ENCODE measurements around the gene CNIH2. TPM values are rescaled to one million over a fixed set of nuclear protein-coding genes. Genes with fewer than 3 reads are reported as not detected.

Gene CNIH2
- total and polyA plus RNA-seq, 2 of the 8 experiments (the other 6 are each of a cell fraction or from before 2014, with no cell fraction given) = 12.5 to 15.8 TPM

DNA sequence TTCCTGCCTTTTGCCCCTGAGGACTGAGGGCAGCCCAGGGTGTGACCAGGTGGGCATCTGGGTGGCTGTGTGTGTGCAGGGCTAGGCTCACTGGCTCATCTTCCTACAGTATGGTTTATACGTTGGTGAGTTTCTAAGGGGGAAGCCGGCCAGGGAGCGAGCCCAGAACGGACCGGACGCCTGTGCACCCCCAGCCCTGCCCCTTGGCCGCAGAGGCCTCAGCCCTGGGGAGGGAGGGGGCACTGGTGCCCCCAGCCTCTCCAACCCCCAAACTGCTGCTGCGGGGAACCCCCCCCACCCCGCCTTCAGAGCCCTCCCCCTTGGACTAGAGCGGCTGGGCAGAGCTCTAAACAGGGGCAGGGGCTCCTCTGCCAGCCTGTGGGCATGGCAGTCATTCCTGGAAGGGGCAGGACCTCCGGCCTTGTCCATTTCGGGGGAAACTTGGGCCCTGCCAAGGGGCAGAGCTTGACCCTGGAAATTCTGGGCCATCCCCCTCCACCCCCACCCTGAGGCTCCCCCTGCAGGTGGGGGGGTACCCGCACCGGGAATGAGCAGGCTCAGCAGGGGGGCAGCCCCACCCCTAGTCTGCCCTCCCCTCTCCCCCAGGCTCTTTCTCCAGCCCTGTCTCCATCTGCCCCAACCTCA is 5.6 kb downstream of the CNIH2 start:
- no peak overlapping the region for H2BK20ac ChIP-seq (ENCODE audit: low read length)
- H4K91ac ChIP-seq (replicated peaks; ENCODE audit: insufficient read length, low read length) = no peak overlapping the region
- H2BK5ac ChIP-seq (ENCODE audit: low read depth, low read length) = no peak overlapping the region
- no peak overlapping the region for H3K56ac ChIP-seq (replicated peaks; ENCODE audit: insufficient read length, low read depth, low read length)
- H2BK12ac ChIP-seq (ENCODE audit: low read depth, low read length) = no peak overlapping the region
- H3K79me1 ChIP-seq (ENCODE audit: low read depth, low read length) = peaks cover 5% of the 10 kb centered on the region
- no peak overlapping the region for H3K4me3 ChIP-seq (ENCODE audit: extremely low read depth in 1 of 4, insufficient read depth in 2 of 4, low read depth in 3 of 4, low read length in 4 of 4)
- no peaks in the 10 kb centered on the region for H3K9me3 ChIP-seq (ENCODE audit: insufficient read depth in 2 of 2, low read depth in 1 of 2, low read length in 1 of 2)
- H3K4me1 ChIP-seq (replicated peaks in 1 of 4; ENCODE audit: control insufficient read depth in 3 of 4, insufficient read depth in 4 of 4, low read length in 3 of 4) = peaks cover 0 to 21% (median 16%) of the 10 kb centered on the region in 4 experiments; a peak in 5 of 7 replicates
- peaks cover 0 to 4% (median under 1%) of the 10 kb centered on the region in 4 experiments; a peak in 2 of 7 replicates for H3K27me3 ChIP-seq (replicated peaks in 1 of 4; ENCODE audit: control insufficient read depth in 3 of 4, extremely low read depth in 1 of 4, insufficient read depth in 3 of 4, low read length in 3 of 4)
- no peak overlapping the region for H2AK5ac ChIP-seq (ENCODE audit: low read depth, low read length)
- CTCF ChIA-PET (ENCODE audit: partially characterized antibody) = interaction anchor here (0.5 to 5.2 kb wide), 18 partner anchors 7 to 697 kb away, joined by 3 to 48 read pairs (median 4); partner anchors contain the start of genes MRPL11, RAB1B, RIN1 and TMEM151A
- no peak overlapping the region for H3K14ac ChIP-seq (ENCODE audit: insufficient read length)
- FAIRE-seq = no peak
- TF ChIP-seq HDAC2 (IDR thresholded peaks at IDR 0.05; ENCODE audit: borderline replicate concordance in 1 of 2, low read depth in 2 of 2, low read length in 2 of 2) = no peak
- TF ChIP-seq SIN3A (conservative IDR thresholded peaks at IDR 0.05 in 1 of 2, IDR thresholded peaks at IDR 0.05 in 1 of 2; ENCODE audit: low read depth in 1 of 2, low read length in 2 of 2) = no peak
- TF ChIP-seq POLR2A (IDR thresholded peaks at IDR 0.05; ENCODE audit: control extremely low read depth in 1 of 2, low read depth in 2 of 2, low read length in 2 of 2) = no peak
- TF ChIP-seq BACH1 (IDR thresholded peaks at IDR 0.05; ENCODE audit: low read length) = no peak
- no peak for TF ChIP-seq POU5F1 (IDR thresholded peaks at IDR 0.05; ENCODE audit: low read depth, low read length)
- no peak for TF ChIP-seq KDM5A (IDR thresholded peaks at IDR 0.05; ENCODE audit: low read length)
- TF ChIP-seq SUZ12 (IDR thresholded peaks at IDR 0.05; ENCODE audit: low read length) = no peak
- TF ChIP-seq RBBP5 (IDR thresholded peaks at IDR 0.05; ENCODE audit: borderline replicate concordance, low read depth, low read length) = no peak
- TF ChIP-seq TBP (IDR thresholded peaks at IDR 0.05; ENCODE audit: low read depth, low read length) = no peak
- peaks cover 0 to 2% (median 0%) of the 10 kb centered on the region in 4 experiments; a peak in 1 of 8 replicates for H3K36me3 ChIP-seq (ENCODE audit: control insufficient read depth in 2 of 4, insufficient read depth in 4 of 4, low read length in 3 of 4)
- no peak overlapping the region for H4K5ac ChIP-seq (ENCODE audit: insufficient read length, low read depth, low read length)
- no peak overlapping the region for H3K9ac ChIP-seq (replicated peaks in 1 of 4; ENCODE audit: extremely low read depth in 1 of 4, low read depth in 3 of 4, low read length in 3 of 4)
- no peak overlapping the region for H3K4me2 ChIP-seq (ENCODE audit: insufficient read depth in 1 of 2, low read depth in 2 of 2, low read length in 2 of 2)
- no peak overlapping the region for H3K18ac ChIP-seq (ENCODE audit: extremely low read depth, low read length)
- no peak overlapping the region for H2BK15ac ChIP-seq (ENCODE audit: low read length)
- peaks cover 3% of the 10 kb centered on the region; the same call in 1 of the 2 replicates for H3K23me2 ChIP-seq (ENCODE audit: low read depth, low read length)
- peaks cover 9 to 28% of the 10 kb centered on the region in 2 experiments for H4K20me1 ChIP-seq (replicated peaks in 1 of 2; ENCODE audit: control insufficient read depth in 1 of 2, insufficient read depth in 2 of 2, low read length in 2 of 2)
- no peak overlapping the region for H2AFZ ChIP-seq (ENCODE audit: low read length)
- no peak for DNase-seq (ENCODE audit: low read depth in 1 of 2, low spot score in 2 of 2)
- POLR2A ChIA-PET (ENCODE audit: partially characterized antibody) = interaction anchor here (0.8 to 7.9 kb wide), 9 partner anchors 8 to 62 kb away, joined by 3 to 125 read pairs (median 4); partner anchors contain the start of genes B4GAT1, BRMS1, RAB1B and TMEM151A
- peaks cover 0 to 9% of the 10 kb centered on the region in 2 experiments; a peak in 1 of 4 replicates for H3K79me2 ChIP-seq (ENCODE audit: control insufficient read depth in 1 of 2, insufficient read depth in 2 of 2, low read length in 2 of 2)
- no peak overlapping the region for H3K23ac ChIP-seq (ENCODE audit: insufficient read length)
- no peak overlapping the region for H2BK120ac ChIP-seq (replicated peaks; ENCODE audit: low read depth, low read length)
- H3K27ac ChIP-seq (ENCODE audit: low read depth, low read length) = no peak overlapping the region
- no peak overlapping the region for H3K4ac ChIP-seq (replicated peaks; ENCODE audit: insufficient read length, low read depth, low read length)
- H4K8ac ChIP-seq (ENCODE audit: extremely low read depth, insufficient read depth, low read length) = no peak overlapping the region
- 97% methylated on average over 8 of the region's 14 CpGs; no CpG with 5 or more reads in 1 of the 2 experiments for WGBS, 2 experiments (ENCODE audit: extremely low coverage in 1 of 2, insufficient coverage in 1 of 2, insufficient read length in 1 of 2, insufficient replicate concordance in 2 of 2, low coverage in 1 of 2, low lambda C conversion rate in 2 of 2, missing lambda C conversion rate in 1 of 2)

All from H1 (cell line).